Measurements from ENCODE around the gene TP53I13.

TP53I13 gene

GRCh38 chr17:29561554-29562517 lies 6.7 kb upstream of the TP53I13 start:
- TF ChIP-seq GATA2 (IDR thresholded peaks at IDR 0.05; ENCODE audit: low read depth, low read length) = no peak
- no peak for TF ChIP-seq GATA3 (IDR thresholded peaks at IDR 0.05; ENCODE audit: low read depth, low read length)

GRCh38 chr17:29562615-29563014 lies 5.9 kb upstream of the TP53I13 start:
- TF ChIP-seq GATA3 (IDR thresholded peaks at IDR 0.05; ENCODE audit: low read depth, low read length) (no peak), GATA2 (IDR thresholded peaks at IDR 0.05; ENCODE audit: low read depth, low read length) (no peak)

DNA sequence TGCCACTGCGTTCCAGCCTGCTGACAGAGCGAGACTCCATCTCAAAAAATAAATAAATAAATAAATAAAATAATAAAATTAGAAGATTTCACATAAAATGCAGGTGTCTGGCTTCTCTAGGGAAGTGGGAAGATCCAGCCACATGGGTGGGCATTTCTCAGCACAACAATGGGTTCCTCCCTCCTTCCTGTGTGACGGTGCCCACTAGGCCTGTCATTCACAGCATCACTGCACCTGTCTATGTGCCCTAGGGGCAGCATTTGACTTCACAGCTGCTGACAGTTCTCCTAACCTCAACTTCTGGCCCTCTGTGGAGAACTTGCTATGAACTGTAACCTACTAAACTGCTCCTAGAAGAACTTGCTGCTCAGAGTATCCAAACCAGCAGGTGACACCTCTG lies 4.7 kb upstream of the TP53I13 start:
- TF ChIP-seq GATA3 (IDR thresholded peaks at IDR 0.05; ENCODE audit: low read depth, low read length) = no peak
- no peak for TF ChIP-seq GATA2 (IDR thresholded peaks at IDR 0.05; ENCODE audit: low read depth, low read length)

DNA sequence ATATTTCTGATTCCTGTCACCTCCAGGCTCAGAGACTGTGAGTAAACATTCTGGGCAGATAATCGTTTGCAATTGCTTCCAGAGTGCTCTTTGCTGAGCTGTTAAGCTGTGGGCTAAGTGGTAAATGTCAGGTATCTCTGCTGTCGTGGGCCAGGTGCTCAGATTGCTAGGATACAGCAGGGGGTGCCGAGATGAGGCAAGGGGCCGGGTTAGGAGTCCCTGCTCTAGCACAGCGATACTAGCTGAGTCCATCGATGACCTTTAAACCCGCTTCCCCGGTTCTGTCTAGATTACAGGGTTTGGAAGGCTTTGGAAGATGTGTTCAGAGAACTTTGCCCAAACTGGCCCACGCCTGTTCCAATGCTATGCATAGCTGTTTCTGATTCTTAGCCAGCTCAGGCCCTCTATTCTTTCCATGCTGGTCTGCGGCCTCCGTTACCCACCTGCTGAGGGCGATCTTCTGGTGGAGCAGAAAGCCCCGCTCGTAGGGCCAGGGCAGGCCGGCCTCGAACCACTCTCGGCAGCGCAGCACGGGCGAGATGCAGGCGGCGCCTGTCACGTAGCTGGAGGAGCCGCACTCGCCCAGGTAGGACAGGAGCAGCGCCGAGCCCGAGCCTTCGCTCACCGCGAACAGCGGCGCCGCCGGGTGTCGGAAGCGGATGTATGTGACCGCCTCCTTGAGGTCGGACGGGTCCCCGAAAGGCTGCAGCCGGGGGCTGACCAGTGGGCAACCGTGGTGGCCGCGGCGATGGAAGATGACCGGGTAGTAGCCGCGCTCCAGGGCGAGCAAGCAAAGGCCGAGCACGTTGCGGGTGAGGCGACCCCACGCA lies 2.6 kb upstream of the TP53I13 start:
- TF ChIP-seq GATA2 (IDR thresholded peaks at IDR 0.05; ENCODE audit: low read depth, low read length) (no peak), GATA3 (IDR thresholded peaks at IDR 0.05; ENCODE audit: low read depth, low read length) (no peak)

DNA sequence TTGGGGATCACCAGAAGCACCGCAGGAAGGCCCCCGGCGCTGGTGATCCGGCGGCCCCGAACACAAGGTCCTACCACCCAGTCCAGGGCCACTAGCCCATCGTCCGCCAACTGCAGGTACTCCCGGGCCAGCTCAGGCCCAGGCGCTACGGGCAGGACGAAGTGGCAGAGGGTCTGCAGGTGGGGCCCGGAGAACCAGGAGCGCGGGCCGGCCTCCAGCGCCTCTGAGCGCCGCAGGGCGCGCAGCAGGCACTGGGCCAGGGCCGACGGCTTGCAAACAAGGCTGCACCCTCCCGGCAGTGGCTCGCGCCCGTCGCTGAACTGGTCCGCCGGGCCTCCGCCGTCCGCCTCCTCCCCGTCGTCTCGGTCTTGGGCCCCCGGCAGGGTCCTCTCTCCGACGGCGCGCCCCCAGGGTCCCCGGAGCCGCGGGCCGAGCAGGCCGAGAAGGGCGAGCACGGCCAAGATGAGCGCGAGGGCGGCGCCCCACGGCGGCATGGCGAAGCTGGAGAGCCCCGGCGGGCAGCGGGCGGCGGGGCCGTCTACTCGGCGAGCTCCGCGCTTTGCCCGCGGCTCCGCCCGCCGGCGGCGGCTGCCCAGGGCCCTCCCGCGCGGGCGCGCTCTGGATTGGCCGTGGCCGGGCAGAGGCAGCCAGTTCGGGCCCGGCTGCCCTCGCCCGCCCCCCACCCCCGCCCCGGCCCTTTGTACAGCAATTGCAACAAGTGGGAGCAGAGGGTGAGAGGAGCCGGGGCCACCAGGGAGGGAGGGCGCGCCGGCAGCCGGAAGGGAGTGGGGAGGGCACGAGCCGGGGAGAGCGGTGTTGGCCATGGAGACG lies 1.8 kb upstream of the TP53I13 start, which contains the start of gene ABHD15:
ABHD15 (minus strand) TSS at position 565 of the 831 bp plus-strand sequence; CDS start at position 494, 71 bp downstream.
- TF ChIP-seq GATA3 (IDR thresholded peaks at IDR 0.05; ENCODE audit: low read depth, low read length) = no peak
- no peak for TF ChIP-seq GATA2 (IDR thresholded peaks at IDR 0.05; ENCODE audit: low read depth, low read length)

GRCh38 chr17:29567304-29567553 lies 1.3 kb upstream of the TP53I13 start:
- TF ChIP-seq GATA3 (IDR thresholded peaks at IDR 0.05; ENCODE audit: low read depth, low read length) (no peak), GATA2 (IDR thresholded peaks at IDR 0.05; ENCODE audit: low read depth, low read length) (no peak)

- no peak for TF ChIP-seq GATA3 (IDR thresholded peaks at IDR 0.05; ENCODE audit: low read depth, low read length)
- TF ChIP-seq GATA2 (IDR thresholded peaks at IDR 0.05; ENCODE audit: low read depth, low read length) = no peak
Measured at GRCh38 chr17:29567554-29568330, 759 bp upstream of the TP53I13 start.

DNA sequence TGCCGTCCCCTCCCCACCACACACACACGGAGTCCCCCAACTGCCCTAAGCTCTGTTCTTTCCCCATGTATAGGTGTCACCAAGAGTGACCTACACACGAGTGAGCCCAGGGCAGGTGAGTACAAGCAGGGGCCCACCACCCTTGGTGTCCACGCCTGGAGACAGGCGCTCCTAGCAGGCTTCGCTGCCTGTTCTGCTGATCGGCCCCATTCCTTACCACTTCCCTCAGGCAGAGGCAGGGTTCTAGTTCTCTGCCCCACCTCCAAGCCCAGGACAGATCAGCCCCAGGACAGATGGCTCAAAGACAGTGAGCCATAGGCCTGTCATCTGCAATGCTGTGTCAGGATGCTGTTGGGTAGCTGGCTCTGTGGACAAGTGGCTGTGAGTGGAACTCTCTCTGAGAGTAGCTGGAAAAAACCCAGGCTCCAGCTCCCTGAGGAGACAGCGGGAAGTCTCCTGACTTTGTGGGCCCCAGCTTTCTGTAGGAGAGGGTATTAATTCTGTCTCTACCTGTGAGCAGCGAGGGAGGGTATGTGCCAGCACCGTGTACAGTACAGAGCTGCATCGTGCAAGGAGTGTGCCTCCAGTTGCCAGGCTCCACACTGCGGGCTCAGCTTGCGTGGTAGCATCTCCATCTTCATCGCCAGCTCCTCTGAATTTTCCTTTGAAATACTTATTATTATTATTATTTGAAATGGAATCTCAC lies 897 bp downstream of the TP53I13 start:
- no peak for TF ChIP-seq GATA2 (IDR thresholded peaks at IDR 0.05; ENCODE audit: low read depth, low read length)
- TF ChIP-seq GATA3 (IDR thresholded peaks at IDR 0.05; ENCODE audit: low read depth, low read length) = no peak

DNA sequence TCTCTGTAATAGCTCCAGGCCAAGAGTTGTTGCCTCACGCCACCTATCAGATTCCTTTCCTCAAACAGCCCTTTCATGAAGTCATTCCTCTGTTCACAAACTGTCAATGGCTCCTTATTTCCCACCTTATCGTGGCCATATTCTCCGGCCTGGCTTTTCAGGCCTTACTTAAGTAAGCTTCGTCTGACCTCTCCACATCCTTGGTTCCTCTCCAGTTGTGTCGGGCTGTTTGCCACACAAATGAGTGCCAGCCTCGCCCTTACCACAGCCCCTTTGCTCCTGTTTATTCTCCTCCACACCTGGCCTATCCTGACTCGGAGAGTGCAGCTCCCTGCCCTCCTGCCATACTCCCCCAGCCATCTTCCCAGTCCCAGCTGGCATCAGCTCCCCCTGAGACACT lies 2.0 kb downstream of the TP53I13 start:
- TF ChIP-seq GATA3 (IDR thresholded peaks at IDR 0.05; ENCODE audit: low read depth, low read length) (no peak), GATA2 (IDR thresholded peaks at IDR 0.05; ENCODE audit: low read depth, low read length) (no peak)

- TF ChIP-seq GATA3 (IDR thresholded peaks at IDR 0.05; ENCODE audit: low read depth, low read length) (no peak), GATA2 (IDR thresholded peaks at IDR 0.05; ENCODE audit: low read depth, low read length) (no peak)
Measured at GRCh38 chr17:29571486-29571882, 3.0 kb downstream of the TP53I13 start.

- TF ChIP-seq GATA2 (IDR thresholded peaks at IDR 0.05; ENCODE audit: low read depth, low read length) (no peak), GATA3 (IDR thresholded peaks at IDR 0.05; ENCODE audit: low read depth, low read length) (no peak)
Measured at GRCh38 chr17:29571883-29572681, 3.6 kb downstream of the TP53I13 start.
